Testis (tissue), 3 donors: ENCODE data around the gene C1orf216. TPM values are rescaled to one million over a fixed set of nuclear protein-coding genes. Genes with fewer than 3 reads are reported as not detected.
A peak's percentile ranks its signal among the peaks of the same experiment; 100 is the strongest.
"Not testable (repeated sequence)": the region's sequence is repeated elsewhere in the genome, so short reads cannot be mapped to it uniquely, and the experiment has no call there.

Experiments used
- DNase-seq: peaks from one replicate; pipeline ENCODE4 v3.0.0-alpha.2; 2019
- H3K27ac ChIP-seq, 2 donors: fragments of 200-600 bp; sonication (generic); one replicate each; pipeline ENCODE4 v1.5.1; 2019
- H3K27me3 ChIP-seq: fragments of 200-600 bp; sonication (generic); one replicate; pipeline ENCODE4 v1.5.1; 2019
- H3K36me3 ChIP-seq: fragments of 200-600 bp; sonication (generic); one replicate; pipeline ENCODE4 v1.5.1; 2017; ENCODE audit warnings: low read depth; ENCODE audit errors: missing control alignments
- H3K4me1 ChIP-seq: fragments of 200-600 bp; sonication (generic); one replicate; pipeline ENCODE4 v1.5.1; 2019
- H3K4me3 ChIP-seq, 2 donors: fragments of 200-600 bp; sonication (generic); one replicate each; pipeline ENCODE4 v1.5.1; 2017 to 2019
- H3K9me3 ChIP-seq: fragments of 200-600 bp; sonication (generic); one replicate; pipeline ENCODE4 v1.5.1; 2017
- CTCF ChIP-seq, 3 experiments: fragments of 450-650 bp in 2 of 3; fragments of 200-600 bp in 1 of 3; sonication (generic) in 1 of 3; IDR thresholded peaks; one replicate each; pipeline ENCODE4 v1.5.1; 2016 to 2019; ENCODE audit warnings: antibody characterized with exemption in 3 of 3, mild to moderate bottlenecking in 2 of 3, moderate library complexity in 1 of 3
- POLR2A ChIP-seq: fragments of 450-650 bp; IDR thresholded peaks from one replicate; pipeline ENCODE4 v1.6.1; 2017; ENCODE audit warnings: antibody characterized with exemption, mild to moderate bottlenecking, moderate library complexity
- WGBS, 2 donors: methylation state at CpG; one replicate each; pipeline ENCODE4 v1.1.5; 2018; 5-methylcytosine and 5-hydroxymethylcytosine counted together
- intact Hi-C: fragments of 100-400 bp; cut with DNase I; formaldehyde crosslinking; loops from one replicate; pipeline ENCODE4 v1.15.1; 2023; ENCODE audit warnings: low total_unique reads
- polyA plus RNA-seq: library from polyadenylated mRNA; stranded (reverse); fragments of 350-450 nt; fragmentation: Illumina TruSeq; extraction: RNeasy Lipid Tissue Mini Kit (QIAGEN cat#74804); gene quantifications from one replicate; pipeline ENCODE4 v1.2.3, GENCODE V29; 2014; ENCODE audit warnings: low read depth, low replicate concordance; ENCODE audit not compliant: insufficient read depth
- total RNA-seq, 2 donors: library from RNA; depleted of rRNA; stranded (reverse); fragments of >200 nt; gene quantifications; one replicate each; pipeline ENCODE4 v1.2.3, GENCODE V29; 2016

C1orf216 gene
- total and polyA plus RNA-seq, 3 donors from 2014 or later = 17.7 to 20.5 (median 19.8) TPM

- TF ChIP-seq CTCF (IDR thresholded peaks at IDR 0.05) (no peak), POLR2A (no peak)
- H3K4me1 ChIP-seq = no peaks in the 10 kb centered on the region
- 1 to 7% methylated on average over 3 to 72 of the region's 76 CpGs for WGBS, 2 donors
- DNase-seq = peak; percentile 28
- H3K36me3 ChIP-seq = no peaks in the 10 kb centered on the region
- no peaks in the 10 kb centered on the region for H3K9me3 ChIP-seq
- intact Hi-C loops = no loop called here
- H3K4me3 ChIP-seq = peak overlapping the region; percentile 43 to 46
- H3K27ac ChIP-seq = no peak overlapping the region
- no peaks in the 10 kb centered on the region for H3K27me3 ChIP-seq
Observed at GRCh38 chr1:35707601-35708440, 10.9 kb downstream of the C1orf216 start.

- Histone ChIP-seq H3K9me3 (no peaks in the 10 kb centered on the region), H3K36me3 (no peaks in the 10 kb centered on the region), H3K27me3 (no peaks in the 10 kb centered on the region), H3K4me1 (no peaks in the 10 kb centered on the region), H3K27ac (no peak overlapping the region), H3K4me3 (peak overlapping the region; percentile 43 to 46)
- intact Hi-C loops = no loop called here
- no peak for TF ChIP-seq CTCF (IDR thresholded peaks at IDR 0.05)
- TF ChIP-seq POLR2A = no peak
- DNase-seq = no peak
- 39 to 53% methylated on average over 23 to 28 of the region's 29 CpGs for WGBS, 2 donors
Observed at GRCh38 chr1:35706846-35707600, 11.7 kb downstream of the C1orf216 start.

GRCh38 chr1:35702508-35702907, 16.2 kb downstream of the C1orf216 start:
- H3K36me3 ChIP-seq = no peaks in the 10 kb centered on the region
- WGBS, 2 donors = 42 to 47% methylated on average over 7 of the region's 7 CpGs
- H3K27ac ChIP-seq = no peak overlapping the region
- TF ChIP-seq CTCF (IDR thresholded peaks at IDR 0.05) = no peak
- no peak for TF ChIP-seq POLR2A
- H3K27me3 ChIP-seq = no peaks in the 10 kb centered on the region
- DNase-seq = no peak
- intact Hi-C loops = no loop called here
- H3K9me3 ChIP-seq = no peaks in the 10 kb centered on the region
- H3K4me1 ChIP-seq = no peaks in the 10 kb centered on the region
- no peak overlapping the region for H3K4me3 ChIP-seq

GRCh38 chr1:35699152-35699551, 19.5 kb downstream of the C1orf216 start:
- H3K4me3 ChIP-seq, H3K27me3 ChIP-seq, intact Hi-C loops, H3K9me3 ChIP-seq, H3K4me1 ChIP-seq, H3K36me3 ChIP-seq, DNase-seq, H3K27ac ChIP-seq: not testable (repeated sequence)
- WGBS, 2 donors = 88 to 100% methylated on average over 1 of the region's 1 CpG

- no peaks in the 10 kb centered on the region for H3K9me3 ChIP-seq
- TF ChIP-seq CTCF (IDR thresholded peaks at IDR 0.05) (no peak), POLR2A (no peak)
- no peak overlapping the region for H3K4me3 ChIP-seq
- 83% methylated on average over 2 of the region's 2 CpGs for WGBS, 2 donors
- no peaks in the 10 kb centered on the region for H3K27me3 ChIP-seq
- no peak overlapping the region for H3K27ac ChIP-seq
- no peaks in the 10 kb centered on the region for H3K4me1 ChIP-seq
- H3K36me3 ChIP-seq = no peaks in the 10 kb centered on the region
- DNase-seq = no peak
- intact Hi-C loops = no loop called here
Observed at GRCh38 chr1:35692317-35692716, 26.4 kb downstream of the C1orf216 start.
